Spleen (tissue), 7 donors: ENCODE data around the gene DNAJC4.

Source experiments
- CTCF ChIP-seq, 11 experiments: fragments of 200-600 bp in 7 of 11; fragments of 450-650 bp in 4 of 11; sonication (generic) in 4 of 11; IDR thresholded peaks in 8 of 11; conservative IDR thresholded peaks in 3 of 11; 1 replicate in 7 of 11; 2 replicates in 4 of 11; pipeline versions ENCODE4 v1.4.0 to v1.8.0; 2016 to 2021; ENCODE audit warnings: antibody characterized with exemption in 11 of 11, inconsistent platforms in 4 of 11, mild to moderate bottlenecking in 1 of 11
- POLR2A ChIP-seq, 3 donors: fragments of 450-650 bp; IDR thresholded peaks; one replicate each; pipeline ENCODE4 v1.5.1; 2017; ENCODE audit warnings: antibody characterized with exemption in 3 of 3, mild to moderate bottlenecking in 1 of 3
- POLR2AphosphoS5 ChIP-seq, 3 donors: sonication (generic); formaldehyde crosslinking; IDR thresholded peaks; one replicate each; pipeline ENCODE4 v1.5.1; 2017; ENCODE audit warnings: antibody characterized with exemption in 3 of 3
- donor health status: DM: no; HTN: no; CAD: no; lungs with moderate emphysema.
- donor health status: DM: no; HTN: no; CAD: no.
- donor health status: DM: no; HTN: no; CAD: no.

GRCh38 chr11:64245797-64246620 lies 15.7 kb downstream of the DNAJC4 start:
- TF ChIP-seq POLR2A (IDR thresholded peaks at IDR 0.05) (no peak), POLR2AphosphoS5 (IDR thresholded peaks at IDR 0.05) (peak; percentile 19 to 58 (median 41)), CTCF (IDR thresholded peaks at IDR 0.05 in 8 of 11, conservative IDR thresholded peaks at IDR 0.05 in 3 of 11) (no peak)
